ENCODE measurements around the gene SCYL1. TPM values are rescaled to one million over a fixed set of nuclear protein-coding genes. Genes with fewer than 3 reads are reported as not detected.

SCYL1 gene
- 100 to 1,000 TPM in 1 of 2 donors, 10 to 100 TPM in 1; 84.5 to 112 TPM for total RNA-seq

DNA sequence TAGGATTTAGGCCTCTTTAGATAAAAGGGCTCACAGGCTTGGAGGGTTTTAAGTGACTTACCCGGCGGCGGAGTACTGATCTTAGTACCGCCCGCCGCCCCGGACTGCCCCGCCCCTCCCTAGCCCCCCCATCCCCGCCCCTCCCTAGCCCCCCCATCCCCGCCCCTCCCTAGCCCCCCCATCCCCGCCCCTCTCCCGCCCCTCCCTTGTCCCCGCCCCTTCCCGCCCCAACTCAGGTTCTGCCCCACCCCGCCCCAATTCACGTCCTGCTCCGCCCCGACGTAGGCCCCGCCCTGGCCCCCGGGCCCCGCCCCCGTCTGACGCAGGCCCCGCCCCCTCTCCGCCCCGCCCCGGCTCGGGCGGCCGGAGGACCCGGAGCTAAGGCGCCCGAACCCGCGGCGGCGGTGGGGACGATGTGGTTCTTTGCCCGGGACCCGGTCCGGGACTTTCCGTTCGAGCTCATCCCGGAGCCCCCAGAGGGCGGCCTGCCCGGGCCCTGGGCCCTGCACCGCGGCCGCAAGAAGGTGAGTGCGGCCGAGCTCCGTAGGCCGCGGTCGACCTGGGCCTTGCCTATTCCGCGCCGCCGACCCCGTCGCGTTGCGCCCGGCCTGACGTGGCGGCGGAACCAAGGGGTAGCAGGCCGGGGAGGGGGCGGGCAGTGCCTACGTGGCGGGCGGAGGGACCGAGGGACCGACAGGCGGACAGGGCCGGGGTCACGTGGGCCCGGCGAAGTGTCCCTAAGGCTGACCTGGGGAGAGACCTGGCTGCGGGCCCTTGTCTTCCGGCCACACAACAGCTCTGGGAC is at the start of gene SCYL1:
TSS of gene SCYL1 (plus strand) at position 343 of the 805 bp plus-strand sequence. CDS start at position 414, 71 bp downstream.
- ATAC-seq, result peak; percentile 98
- peak; percentile 84 for DNase-seq (ENCODE audit: low spot score)
- peak within 1 kb of the TSS; percentile 92 for H3K4me3 Mint-ChIP-seq
- no peaks in the 10 kb centered on the region for H3K36me3 Mint-ChIP-seq
- H3K27me3 Mint-ChIP-seq, result no peaks in the 10 kb centered on the region
- no peaks in the 10 kb centered on the region for H3K9me3 Mint-ChIP-seq
- H3K27ac Mint-ChIP-seq, result peak within 1 kb of the TSS; percentile 60 to 89
- H3K4me1 Mint-ChIP-seq (ENCODE audit: low read depth in 2 of 2), result peaks cover 23 to 34% of the 10 kb centered on the region in 2 donors

DNA sequence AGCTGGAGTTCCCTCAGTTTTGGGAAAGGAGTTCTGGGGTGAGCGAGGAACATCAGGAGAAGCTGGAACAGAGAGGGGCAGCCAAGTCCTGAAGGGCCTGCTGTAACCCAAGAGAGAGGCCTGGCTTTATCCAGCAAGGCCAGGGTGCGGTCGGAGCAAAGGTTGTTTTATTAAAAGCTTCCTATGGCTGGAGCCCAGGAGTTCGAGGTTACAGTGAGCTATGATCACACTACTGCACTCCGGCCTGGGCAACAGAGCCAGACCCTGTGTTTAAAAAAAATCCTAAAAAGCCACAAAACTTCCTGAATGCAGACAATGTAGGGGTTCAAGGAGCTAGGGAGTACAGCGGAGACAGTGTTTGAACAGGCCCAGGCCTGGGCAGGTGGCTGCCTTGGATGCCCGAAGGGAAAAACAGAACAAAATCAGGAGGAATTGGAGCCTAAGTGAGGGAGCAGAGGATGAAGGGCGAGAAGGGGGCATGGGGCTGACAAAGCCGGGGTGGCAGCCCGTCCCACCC is 48.2 kb upstream of the SCYL1 start:
- Mint-ChIP-seq H3K27me3 (no peaks in the 10 kb centered on the region), H3K36me3 (no peaks in the 10 kb centered on the region), H3K27ac (peak overlapping the region; percentile 91 to 94), H3K4me1 (ENCODE audit: low read depth in 2 of 2) (peaks cover 14 to 19% of the 10 kb centered on the region in 2 donors), H3K4me3 (peak overlapping the region; percentile 88), H3K9me3 (no peaks in the 10 kb centered on the region)
- DNase-seq (ENCODE audit: low spot score), result no peak
- no peak for ATAC-seq

- peak overlapping the region; percentile 91 to 94 for H3K27ac Mint-ChIP-seq
- H3K36me3 Mint-ChIP-seq, result no peaks in the 10 kb centered on the region
- H3K4me3 Mint-ChIP-seq, result peak overlapping the region; percentile 88
- peaks cover 7 to 14% of the 10 kb centered on the region in 2 donors for H3K4me1 Mint-ChIP-seq (ENCODE audit: low read depth in 2 of 2)
- H3K9me3 Mint-ChIP-seq, result no peaks in the 10 kb centered on the region
- peak; percentile 95 to 97 for ATAC-seq
- no peaks in the 10 kb centered on the region for H3K27me3 Mint-ChIP-seq
- peak; percentile 97 for DNase-seq (ENCODE audit: low spot score)
These were observed 47.5 kb upstream of the SCYL1 start for GRCh38 chr11:65477149-65477965.

- H3K4me3 Mint-ChIP-seq, result no peak overlapping the region
- no peaks in the 10 kb centered on the region for H3K9me3 Mint-ChIP-seq
These were observed 46.3 kb upstream of the SCYL1 start for GRCh38 chr11:65478388-65479183.

DNA sequence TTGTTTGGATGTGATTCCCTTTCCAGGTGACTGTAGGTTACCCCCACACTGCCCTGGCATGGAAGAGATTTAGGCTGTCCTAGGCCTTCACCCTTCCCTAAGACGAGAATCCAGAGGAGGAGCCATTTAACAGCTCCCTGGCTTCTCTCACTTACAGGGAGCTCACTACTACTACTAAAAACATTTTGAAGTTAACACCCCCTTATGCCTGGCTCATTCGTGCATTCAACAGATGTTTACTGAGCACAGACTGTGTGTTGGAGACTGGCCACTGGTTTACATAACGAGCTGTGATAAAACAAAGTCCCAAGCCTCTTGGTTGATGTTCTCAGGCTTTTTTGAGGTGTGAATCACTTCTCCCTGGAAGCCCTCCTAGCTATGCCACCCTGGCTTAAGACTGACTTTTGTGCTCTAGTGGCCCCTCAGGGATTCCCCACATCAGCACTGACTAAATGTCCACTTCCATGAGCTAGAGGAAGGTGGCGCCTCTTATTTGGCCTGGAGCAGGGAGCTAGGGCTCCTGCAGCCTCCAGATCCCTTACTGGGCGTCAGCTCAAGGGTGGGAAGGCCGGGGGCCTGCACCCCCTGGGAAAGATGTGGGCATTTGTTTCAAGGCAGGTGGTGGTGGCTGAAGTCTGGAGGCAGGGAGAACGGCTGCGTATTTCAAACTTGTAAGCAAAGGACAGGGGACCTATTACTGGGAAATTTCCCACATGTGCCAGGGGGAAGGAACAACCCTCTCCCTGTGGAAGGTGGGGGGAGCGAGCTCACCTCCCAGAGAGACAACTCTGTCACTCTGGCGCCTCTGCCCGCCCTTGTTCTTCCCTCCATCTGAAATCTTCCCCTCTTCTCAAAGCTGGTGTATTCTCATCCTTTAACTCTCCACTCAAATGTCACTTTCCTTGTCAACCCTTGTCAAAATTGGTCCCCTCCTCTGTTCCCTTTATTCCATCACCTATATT is 45.4 kb upstream of the SCYL1 start:
- Mint-ChIP-seq H3K27me3 (no peaks in the 10 kb centered on the region), H3K4me3 (no peak overlapping the region), H3K27ac (peak overlapping the region in 1 of 2 donors; percentile 57), H3K9me3 (no peaks in the 10 kb centered on the region), H3K36me3 (no peaks in the 10 kb centered on the region), H3K4me1 (ENCODE audit: low read depth in 2 of 2) (peaks cover 7 to 14% of the 10 kb centered on the region in 2 donors)
- ATAC-seq, result no peak
- no peak for DNase-seq (ENCODE audit: low spot score)

More at GRCh38 chr11:65478388-65479183, 46.3 kb upstream of the SCYL1 start:
- DNase-seq (ENCODE audit: low spot score), result no peak
- peak overlapping the region; percentile 91 to 94 for H3K27ac Mint-ChIP-seq
- no peaks in the 10 kb centered on the region for H3K27me3 Mint-ChIP-seq
- ATAC-seq, result no peak
- no peaks in the 10 kb centered on the region for H3K36me3 Mint-ChIP-seq
- peaks cover 7 to 14% of the 10 kb centered on the region in 2 donors for H3K4me1 Mint-ChIP-seq (ENCODE audit: low read depth in 2 of 2)

- peaks cover 0 to 11% of the 10 kb centered on the region in 2 donors for H3K4me1 Mint-ChIP-seq (ENCODE audit: low read depth in 2 of 2)
- DNase-seq (ENCODE audit: low spot score), result no peak
- ATAC-seq, result no peak
- H3K9me3 Mint-ChIP-seq, result no peaks in the 10 kb centered on the region
- no peaks in the 10 kb centered on the region for H3K27me3 Mint-ChIP-seq
- H3K36me3 Mint-ChIP-seq, result no peaks in the 10 kb centered on the region
- H3K4me3 Mint-ChIP-seq, result no peak overlapping the region
- no peak overlapping the region for H3K27ac Mint-ChIP-seq
These were observed 42.5 kb upstream of the SCYL1 start for GRCh38 chr11:65482306-65482850.

- H3K27me3 Mint-ChIP-seq, result no peaks in the 10 kb centered on the region
- H3K36me3 Mint-ChIP-seq, result no peaks in the 10 kb centered on the region
- DNase-seq (ENCODE audit: low spot score) (no peak), ATAC-seq (no peak)
- H3K4me3 Mint-ChIP-seq, result no peak overlapping the region
- no peak overlapping the region for H3K27ac Mint-ChIP-seq
- no peaks in the 10 kb centered on the region for H3K9me3 Mint-ChIP-seq
- H3K4me1 Mint-ChIP-seq (ENCODE audit: low read depth in 2 of 2), result peaks cover 11 to 12% of the 10 kb centered on the region in 2 donors
These were observed 39.0 kb upstream of the SCYL1 start for GRCh38 chr11:65485920-65486219.

GRCh38 chr11:65486570-65487466 is 38.1 kb upstream of the SCYL1 start:
- Mint-ChIP-seq H3K36me3 (no peaks in the 10 kb centered on the region), H3K9me3 (no peaks in the 10 kb centered on the region), H3K4me1 (ENCODE audit: low read depth in 2 of 2) (peaks cover 11 to 12% of the 10 kb centered on the region in 2 donors), H3K27me3 (no peaks in the 10 kb centered on the region), H3K4me3 (no peak overlapping the region), H3K27ac (peak overlapping the region in 1 of 2 donors; percentile 19)
- no peak for DNase-seq (ENCODE audit: low spot score)
- ATAC-seq, result no peak

- Mint-ChIP-seq H3K9me3 (no peaks in the 10 kb centered on the region), H3K4me3 (no peak overlapping the region), H3K4me1 (ENCODE audit: low read depth in 2 of 2) (peaks cover 11 to 12% of the 10 kb centered on the region in 2 donors), H3K27ac (peak overlapping the region in 1 of 2 donors; percentile 19), H3K27me3 (no peaks in the 10 kb centered on the region), H3K36me3 (no peaks in the 10 kb centered on the region)
- DNase-seq (ENCODE audit: low spot score), result no peak
- ATAC-seq, result peak; percentile 52 to 76
These were observed 37.2 kb upstream of the SCYL1 start for GRCh38 chr11:65487467-65488272.

GRCh38 chr11:65488273-65489034 is 36.4 kb upstream of the SCYL1 start:
- H3K27ac Mint-ChIP-seq, result peak overlapping the region in 1 of 2 donors; percentile 33
- DNase-seq (ENCODE audit: low spot score) (no peak), ATAC-seq (no peak)
- no peak overlapping the region for H3K4me3 Mint-ChIP-seq
- H3K27me3 Mint-ChIP-seq, result no peaks in the 10 kb centered on the region
- H3K36me3 Mint-ChIP-seq, result no peaks in the 10 kb centered on the region
- no peaks in the 10 kb centered on the region for H3K9me3 Mint-ChIP-seq
- H3K4me1 Mint-ChIP-seq (ENCODE audit: low read depth in 2 of 2), result peaks cover 12 to 15% of the 10 kb centered on the region in 2 donors
